Measurements from ENCODE around the gene FAM114A1.
A peak's percentile ranks its signal among the peaks of the same experiment; 100 is the strongest.
"Not testable (repeated sequence)": the region's sequence is repeated elsewhere in the genome, so short reads cannot be mapped to it uniquely, and the experiment has no call there.

FAM114A1 gene

DNA sequence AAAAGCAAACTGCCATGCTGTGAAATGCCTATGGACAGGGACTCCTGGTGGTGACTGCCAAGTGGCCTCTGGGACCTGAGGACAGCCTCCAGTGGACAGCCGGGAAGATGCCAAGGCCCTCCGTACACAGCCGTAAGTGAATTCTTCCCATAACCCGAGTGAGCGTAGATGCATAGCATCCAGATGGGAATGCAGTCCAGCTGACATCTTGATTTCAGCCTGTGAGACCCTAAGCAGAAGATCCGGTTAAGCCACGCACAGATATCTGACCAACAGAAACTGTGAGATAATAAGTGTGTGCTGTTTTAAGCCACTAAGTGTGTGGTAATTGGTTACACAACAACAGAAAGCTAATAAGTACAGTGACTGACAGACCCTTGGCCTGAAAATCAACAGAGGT, 108.7 kb downstream of the FAM114A1 start:
- no peaks in the 10 kb centered on the region for H3K9me3 Mint-ChIP-seq
- H3K27ac Mint-ChIP-seq, result no peak overlapping the region
- peaks cover 5% of the 10 kb centered on the region for H3K36me3 Mint-ChIP-seq (ENCODE audit: low read depth)
- H3K4me3 Mint-ChIP-seq, result no peak overlapping the region
- H3K4me1 Mint-ChIP-seq, result peaks cover 19% of the 10 kb centered on the region
- DNase-seq (no peak), ATAC-seq (no peak)
- no peaks in the 10 kb centered on the region for H3K27me3 Mint-ChIP-seq

DNA sequence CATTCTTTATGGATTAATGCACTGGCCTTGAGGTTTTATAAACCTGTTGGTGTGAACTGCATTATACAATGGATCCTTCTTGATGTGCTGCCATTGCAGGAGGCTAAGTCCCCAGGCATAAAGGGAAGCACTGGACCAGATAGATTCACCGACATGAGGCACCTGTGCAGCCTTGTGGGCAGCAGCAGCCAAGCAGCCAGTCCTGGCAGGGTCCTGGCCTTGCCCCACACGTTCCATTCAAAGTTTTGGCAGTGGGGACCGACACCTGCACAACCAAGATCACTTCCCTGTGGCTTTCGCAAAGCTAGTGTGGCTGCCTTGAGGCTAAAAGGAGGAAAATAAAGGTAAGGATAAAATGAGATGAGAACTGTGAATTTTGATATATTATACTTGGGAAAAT, 111.5 kb downstream of the FAM114A1 start:
- peaks cover 32% of the 10 kb centered on the region for H3K4me1 Mint-ChIP-seq
- H3K27ac Mint-ChIP-seq, result no peak overlapping the region
- ATAC-seq (no peak), DNase-seq (no peak)
- peaks cover 11% of the 10 kb centered on the region for H3K36me3 Mint-ChIP-seq (ENCODE audit: low read depth)
- H3K9me3 Mint-ChIP-seq, result no peaks in the 10 kb centered on the region
- no peak overlapping the region for H3K4me3 Mint-ChIP-seq
- no peaks in the 10 kb centered on the region for H3K27me3 Mint-ChIP-seq

DNA sequence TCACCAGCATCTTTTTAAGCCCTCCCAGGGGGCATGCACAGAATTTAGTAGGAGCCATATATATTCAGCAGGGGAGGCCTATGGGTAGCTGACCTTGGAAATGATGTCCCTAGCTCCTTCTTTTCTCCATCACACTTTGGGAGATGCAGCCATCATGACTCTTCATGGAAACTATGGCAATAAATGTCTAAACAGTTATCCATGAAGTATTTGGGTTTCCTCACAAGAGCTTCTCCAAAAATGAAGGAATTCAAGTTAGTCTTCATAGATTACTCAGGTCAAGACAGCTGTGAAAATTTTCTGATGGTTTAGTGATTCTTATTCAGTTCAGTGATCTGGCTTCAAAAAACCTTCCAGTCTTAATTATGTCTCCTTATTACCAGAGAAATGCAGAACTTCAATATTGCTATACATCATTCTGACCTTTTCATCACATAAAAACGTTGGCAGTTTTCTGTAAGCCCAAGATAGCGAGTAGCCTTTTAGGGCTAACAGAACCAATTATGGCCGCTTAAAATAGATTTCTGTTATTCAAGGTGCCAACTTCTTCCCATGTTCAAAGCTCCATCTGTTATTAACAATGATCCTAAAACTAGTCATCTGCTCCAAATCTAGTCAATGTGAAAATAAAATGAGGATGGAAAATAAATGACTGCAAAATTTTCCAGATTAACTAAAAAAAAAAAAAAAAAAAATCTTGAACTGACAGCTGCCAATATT, 112.1 kb downstream of the FAM114A1 start:
- Mint-ChIP-seq H3K4me3 (no peak overlapping the region), H3K27me3 (no peaks in the 10 kb centered on the region), H3K27ac (peak overlapping the region; percentile 35), H3K4me1 (peaks cover 35% of the 10 kb centered on the region), H3K36me3 (ENCODE audit: low read depth) (peaks cover 11% of the 10 kb centered on the region), H3K9me3 (no peaks in the 10 kb centered on the region)
- no peak for DNase-seq
- ATAC-seq, result no peak

DNA sequence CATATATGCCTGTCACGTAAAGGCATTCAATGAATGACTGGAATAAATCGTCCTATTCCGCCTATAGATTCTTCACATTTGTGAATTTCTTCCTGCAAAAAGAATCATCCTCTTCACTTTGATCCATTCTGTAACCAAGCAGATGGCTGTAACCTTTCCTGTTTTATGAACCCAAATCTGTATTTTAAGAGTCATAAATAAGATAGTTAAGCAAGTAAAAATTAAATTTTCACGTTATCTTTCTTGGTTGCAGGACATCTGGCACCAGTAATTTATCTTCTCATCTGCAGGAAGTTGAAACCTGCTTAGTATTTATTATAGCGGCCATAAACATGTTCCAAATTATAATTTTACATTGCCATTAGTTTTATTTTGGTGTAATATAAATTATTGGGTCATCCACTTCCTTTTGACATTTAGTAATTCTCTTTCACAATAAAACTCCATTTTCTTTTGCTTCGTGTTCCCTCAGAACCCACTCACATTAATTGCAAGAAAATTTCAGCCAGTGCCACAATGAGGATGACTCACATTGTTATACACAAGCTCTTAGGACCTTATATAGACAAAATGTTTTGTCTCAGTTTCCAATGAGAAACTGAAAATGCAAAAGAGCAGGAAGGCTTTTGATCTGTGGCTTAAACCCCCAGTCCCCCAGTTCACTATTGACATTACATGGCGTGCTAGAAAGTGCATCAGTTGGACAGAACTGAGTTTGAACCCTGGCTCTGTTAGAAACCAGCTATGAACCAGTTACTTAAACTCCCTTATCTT, 113.5 kb downstream of the FAM114A1 start:
- DNase-seq (peak; percentile 7), ATAC-seq (peak; percentile 92)
- Mint-ChIP-seq H3K4me3 (no peak overlapping the region), H3K4me1 (peaks cover 41% of the 10 kb centered on the region), H3K27me3 (no peaks in the 10 kb centered on the region), H3K27ac (peak overlapping the region; percentile 71), H3K9me3 (no peaks in the 10 kb centered on the region), H3K36me3 (ENCODE audit: low read depth) (peaks cover 14% of the 10 kb centered on the region)

DNA sequence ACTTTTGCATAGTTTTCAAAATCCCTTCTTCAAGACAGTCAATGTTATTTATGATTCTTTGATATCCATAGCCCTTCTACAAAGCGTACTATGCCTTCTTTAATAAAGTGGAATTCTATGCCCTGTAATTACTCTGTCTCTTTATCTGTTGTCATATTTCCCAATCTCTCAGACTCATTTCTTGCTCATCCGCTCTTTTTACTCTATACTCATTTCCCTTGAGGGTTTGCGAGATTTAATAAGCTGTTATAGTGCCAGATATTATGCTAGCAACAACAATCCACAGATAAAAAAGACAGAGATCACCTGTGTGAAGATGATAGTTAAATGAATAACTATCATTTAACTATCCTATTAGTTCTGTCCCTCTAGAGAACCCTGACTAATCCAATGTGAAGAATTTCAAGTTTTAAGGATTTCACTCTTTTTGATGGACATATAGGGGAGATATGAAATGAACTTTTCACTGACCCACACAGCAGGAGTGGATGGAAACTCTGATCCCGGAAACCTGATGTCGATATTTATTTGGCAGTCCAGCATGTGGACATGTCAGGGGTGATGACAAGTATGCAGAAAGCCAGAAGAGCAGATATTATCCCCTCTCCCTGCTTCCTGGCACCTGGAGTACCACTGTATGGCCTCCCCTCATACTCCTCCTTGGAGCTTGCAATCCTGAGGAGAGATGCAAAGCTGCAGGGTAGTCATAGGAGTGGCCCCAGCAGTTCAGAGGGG, 114.9 kb downstream of the FAM114A1 start:
- H3K27me3 Mint-ChIP-seq, result no peaks in the 10 kb centered on the region
- H3K27ac Mint-ChIP-seq, result peak overlapping the region; percentile 71
- peaks cover 14% of the 10 kb centered on the region for H3K36me3 Mint-ChIP-seq (ENCODE audit: low read depth)
- DNase-seq (no peak), ATAC-seq (no peak)
- H3K4me3 Mint-ChIP-seq, result no peak overlapping the region
- peaks cover 49% of the 10 kb centered on the region for H3K4me1 Mint-ChIP-seq
- H3K9me3 Mint-ChIP-seq, result no peaks in the 10 kb centered on the region

DNA sequence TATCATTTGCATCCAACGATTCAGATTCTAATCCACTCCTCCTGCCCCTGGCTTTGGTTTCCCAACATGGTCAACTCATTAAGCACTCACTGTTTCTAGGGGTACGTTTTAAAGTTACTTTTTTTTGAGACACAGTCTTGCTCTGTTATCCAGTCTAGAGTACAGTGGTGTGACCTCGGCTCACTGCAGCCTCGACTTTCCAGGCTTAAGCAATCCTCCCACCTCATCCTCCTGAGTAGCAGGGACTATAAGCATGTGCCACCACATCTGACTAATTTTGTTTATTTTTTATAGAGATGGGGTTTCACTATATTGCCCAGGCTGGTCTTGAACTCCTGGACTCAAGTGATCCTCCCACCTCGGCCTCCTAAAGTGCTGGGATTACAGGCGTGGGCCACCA, 115.7 kb downstream of the FAM114A1 start:
- no peak overlapping the region for H3K4me3 Mint-ChIP-seq
- DNase-seq, result no peak

DNA sequence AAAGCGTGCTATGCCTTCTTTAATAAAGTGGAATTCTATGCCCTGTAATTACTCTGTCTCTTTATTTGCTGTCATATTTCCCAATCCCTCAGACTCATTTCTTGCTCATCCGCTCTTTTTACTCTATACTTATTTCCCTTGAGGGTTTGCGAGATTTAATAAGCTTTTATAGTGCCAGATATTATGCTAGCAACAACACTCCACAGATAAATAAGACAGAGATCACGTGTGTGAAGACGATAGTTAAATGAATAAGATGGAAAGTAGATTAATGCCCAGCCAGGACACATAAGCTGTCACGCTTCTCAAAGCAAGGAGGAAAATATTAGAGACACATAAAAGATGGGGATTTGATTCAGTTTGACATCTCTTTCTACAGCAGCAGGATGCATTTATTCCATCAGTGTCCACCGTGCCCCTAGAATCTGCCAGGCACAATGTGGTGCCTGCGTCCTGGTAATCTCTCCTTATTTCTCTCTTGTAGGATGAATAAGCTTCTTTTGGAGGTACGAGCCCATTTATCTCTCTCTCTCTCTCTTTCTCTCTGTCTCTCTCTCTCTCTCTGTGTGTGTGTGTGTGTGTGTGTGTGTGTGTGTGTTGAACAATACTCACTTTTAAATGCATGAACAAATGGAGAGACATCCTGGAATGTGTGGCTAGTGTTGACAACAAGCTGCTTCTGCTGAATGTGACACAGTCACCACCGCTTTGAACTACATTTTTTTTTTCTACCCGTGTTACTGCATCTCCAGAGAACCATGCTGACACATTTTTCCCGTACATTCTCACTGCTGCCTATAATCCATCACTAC, 116.4 kb downstream of the FAM114A1 start:
- H3K27ac Mint-ChIP-seq, result peak overlapping the region; percentile 37
- H3K4me3 Mint-ChIP-seq, result no peak overlapping the region
- no peaks in the 10 kb centered on the region for H3K9me3 Mint-ChIP-seq
- H3K36me3 Mint-ChIP-seq (ENCODE audit: low read depth), result peaks cover 11% of the 10 kb centered on the region
- DNase-seq (no peak), ATAC-seq (no peak)
- H3K4me1 Mint-ChIP-seq, result peaks cover 49% of the 10 kb centered on the region
- no peaks in the 10 kb centered on the region for H3K27me3 Mint-ChIP-seq

More for the DNA sequence above, 115.7 kb downstream of the FAM114A1 start:
- ATAC-seq, result no peak
- Mint-ChIP-seq H3K27ac (no peak overlapping the region), H3K36me3 (ENCODE audit: low read depth) (peaks cover 14% of the 10 kb centered on the region), H3K9me3 (no peaks in the 10 kb centered on the region), H3K27me3 (no peaks in the 10 kb centered on the region), H3K4me1 (peaks cover 49% of the 10 kb centered on the region)

DNA sequence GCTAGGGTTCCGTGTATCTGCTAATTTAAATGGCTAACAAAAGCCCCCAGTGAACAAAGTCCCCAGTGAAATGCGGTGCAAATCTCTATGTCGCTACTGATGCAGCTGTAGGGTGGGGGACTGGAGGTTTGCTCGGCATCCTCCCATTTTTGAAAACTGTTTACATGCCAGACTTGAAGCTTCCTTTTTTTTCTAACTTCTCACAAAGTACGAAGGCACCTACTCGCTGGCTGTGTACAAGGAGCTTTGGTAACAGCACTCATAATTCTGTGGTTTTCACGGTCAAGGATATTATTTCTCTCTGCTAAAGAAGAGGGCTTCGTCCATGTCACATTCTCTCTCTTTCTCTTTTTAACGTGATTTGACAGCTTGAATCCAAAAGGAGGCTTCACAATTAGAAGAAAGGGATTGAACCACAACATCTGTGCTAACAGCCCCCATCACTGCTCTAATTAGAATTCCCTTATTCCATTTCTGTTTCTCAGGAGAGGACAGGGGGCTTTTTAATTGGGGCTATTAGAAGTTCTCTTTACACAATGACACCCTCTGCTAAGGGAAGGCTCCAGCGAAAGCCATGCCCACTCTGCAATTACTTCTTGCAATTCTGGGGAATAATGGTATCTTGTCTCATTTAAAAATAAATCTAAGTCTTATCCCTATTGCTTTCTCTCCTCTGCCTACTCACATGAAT, 117.9 kb downstream of the FAM114A1 start:
- H3K4me1 Mint-ChIP-seq, result peaks cover 38% of the 10 kb centered on the region
- ATAC-seq (no peak), DNase-seq (no peak)
- no peaks in the 10 kb centered on the region for H3K27me3 Mint-ChIP-seq
- H3K4me3 Mint-ChIP-seq, result no peak overlapping the region
- H3K9me3 Mint-ChIP-seq, result no peaks in the 10 kb centered on the region
- peak overlapping the region; percentile 60 for H3K27ac Mint-ChIP-seq
- H3K36me3 Mint-ChIP-seq (ENCODE audit: low read depth), result peaks cover 11% of the 10 kb centered on the region

DNA sequence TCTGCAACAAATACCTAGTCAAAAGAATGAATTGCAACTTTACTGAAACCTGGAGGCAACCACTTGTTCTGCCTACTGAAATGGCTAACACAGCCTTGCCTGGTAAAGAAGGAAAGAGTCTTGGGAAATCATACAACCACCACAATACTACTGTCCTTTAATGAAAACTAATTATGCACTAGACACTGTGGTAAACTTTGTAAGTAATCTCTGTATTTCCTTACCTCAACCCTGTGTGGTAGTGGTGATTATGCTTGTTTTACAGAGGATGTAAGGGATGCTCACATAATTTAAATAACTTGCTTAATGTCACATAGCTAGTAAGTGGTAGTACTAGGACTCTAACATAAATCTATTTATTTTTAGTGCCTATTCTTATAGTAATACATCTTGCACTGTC, 119.9 kb downstream of the FAM114A1 start:
- no peaks in the 10 kb centered on the region for H3K9me3 Mint-ChIP-seq
- H3K4me1 Mint-ChIP-seq, result peaks cover 20% of the 10 kb centered on the region
- H3K27me3 Mint-ChIP-seq, result no peaks in the 10 kb centered on the region
- peak; percentile 33 for ATAC-seq
- H3K36me3 Mint-ChIP-seq (ENCODE audit: low read depth), result peaks cover 8% of the 10 kb centered on the region
- DNase-seq, result no peak
- no peak overlapping the region for H3K4me3 Mint-ChIP-seq
- no peak overlapping the region for H3K27ac Mint-ChIP-seq

DNA sequence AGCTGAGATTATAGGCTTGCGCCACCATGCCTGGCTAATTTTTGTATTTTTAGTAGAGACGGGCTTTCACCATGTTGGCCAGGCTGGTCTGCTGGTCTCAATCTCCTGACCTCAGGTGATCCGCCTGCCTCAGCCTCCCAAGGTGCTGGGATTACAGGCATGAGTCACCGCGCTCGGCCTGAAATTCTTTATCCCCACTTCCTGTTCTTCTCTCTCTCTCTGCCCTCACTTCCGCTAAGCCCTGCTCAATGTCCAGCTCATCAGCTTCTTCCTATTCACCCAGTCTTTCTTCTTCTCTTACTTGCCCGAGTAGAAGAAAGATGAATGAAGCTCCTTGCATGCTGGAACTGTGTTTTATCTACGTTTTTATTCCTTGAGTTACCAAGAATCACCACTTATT, 120.7 kb downstream of the FAM114A1 start:
- not testable (repeated sequence) for H3K9me3 Mint-ChIP-seq; H3K27me3 Mint-ChIP-seq; H3K36me3 Mint-ChIP-seq (ENCODE audit: low read depth); H3K4me3 Mint-ChIP-seq; ATAC-seq; DNase-seq; H3K27ac Mint-ChIP-seq
- H3K4me1 Mint-ChIP-seq, result peaks cover 20% of the 10 kb centered on the region

DNA sequence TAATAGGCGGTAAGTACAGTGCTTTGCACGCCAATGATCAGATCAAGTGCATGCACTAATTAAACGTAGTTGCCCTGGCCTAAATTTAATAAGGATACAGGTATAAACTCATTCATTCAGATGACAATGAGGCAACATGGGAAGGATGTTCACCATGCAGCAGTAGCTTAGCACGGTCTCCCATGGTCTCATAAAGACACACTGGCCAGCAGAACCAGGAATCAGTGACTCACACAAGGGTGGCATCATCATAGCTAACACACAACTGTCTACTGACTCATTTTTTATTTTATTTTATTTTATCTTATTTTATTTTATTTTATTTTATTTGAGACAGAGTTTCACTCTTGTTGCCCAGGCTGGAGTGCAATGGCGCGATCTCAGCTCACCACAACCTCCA, 121.9 kb downstream of the FAM114A1 start:
- no peak for DNase-seq
- Mint-ChIP-seq H3K4me1 (peaks cover 14% of the 10 kb centered on the region), H3K27me3 (no peaks in the 10 kb centered on the region), H3K4me3 (no peak overlapping the region), H3K36me3 (ENCODE audit: low read depth) (peaks cover 10% of the 10 kb centered on the region), H3K9me3 (no peaks in the 10 kb centered on the region), H3K27ac (no peak overlapping the region)
- ATAC-seq, result no peak

DNA sequence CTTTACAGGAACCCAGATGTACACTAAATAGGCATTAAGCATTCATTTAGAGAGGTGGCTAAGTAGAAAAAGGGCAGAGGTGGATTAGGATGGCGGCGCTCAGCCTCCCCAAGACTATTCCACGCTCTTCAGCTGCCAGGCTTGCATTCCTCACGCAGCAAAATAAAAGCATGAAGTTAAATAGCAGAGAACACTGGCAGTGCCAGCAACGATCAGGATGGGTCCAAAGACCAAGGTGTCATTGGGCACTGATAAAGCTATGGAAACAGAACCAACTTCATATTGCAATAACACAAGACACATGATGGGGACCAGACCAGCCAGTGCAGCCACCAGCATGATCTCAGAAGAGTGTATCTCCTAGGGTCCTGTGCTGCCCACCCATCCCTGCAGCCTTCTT, 122.6 kb downstream of the FAM114A1 start:
- H3K9me3 Mint-ChIP-seq, result no peaks in the 10 kb centered on the region
- ATAC-seq (no peak), DNase-seq (no peak)
- no peak overlapping the region for H3K4me3 Mint-ChIP-seq
- H3K36me3 Mint-ChIP-seq (ENCODE audit: low read depth), result peaks cover 13% of the 10 kb centered on the region
- H3K4me1 Mint-ChIP-seq, result peaks cover 12% of the 10 kb centered on the region
- H3K27ac Mint-ChIP-seq, result no peak overlapping the region
- no peaks in the 10 kb centered on the region for H3K27me3 Mint-ChIP-seq

DNA sequence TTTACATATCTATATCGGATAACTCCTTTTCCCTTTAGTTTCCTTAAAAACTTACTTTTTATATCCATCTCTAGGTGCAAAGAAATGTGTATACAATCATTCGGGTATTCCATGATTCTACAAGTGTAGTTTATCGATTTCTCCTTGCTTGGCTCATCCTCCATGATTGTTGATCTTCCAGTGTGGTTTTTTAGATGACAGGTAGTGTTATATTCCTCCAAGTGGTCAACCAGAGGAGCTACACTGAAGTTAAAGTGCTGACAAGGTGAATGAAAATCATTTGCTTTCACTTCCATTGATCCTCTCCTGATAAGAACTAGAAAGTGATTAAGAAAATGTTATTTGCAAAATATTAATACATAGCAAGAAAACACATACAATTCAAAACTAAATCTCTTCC, 126.1 kb downstream of the FAM114A1 start:
- H3K4me1 Mint-ChIP-seq, result no peaks in the 10 kb centered on the region
- H3K27me3 Mint-ChIP-seq, result no peaks in the 10 kb centered on the region
- no peak for DNase-seq
- H3K9me3 Mint-ChIP-seq, result no peaks in the 10 kb centered on the region
- H3K36me3 Mint-ChIP-seq (ENCODE audit: low read depth), result peaks cover 19% of the 10 kb centered on the region
- ATAC-seq, result no peak
- H3K27ac Mint-ChIP-seq, result no peak overlapping the region
- H3K4me3 Mint-ChIP-seq, result no peak overlapping the region

DNA sequence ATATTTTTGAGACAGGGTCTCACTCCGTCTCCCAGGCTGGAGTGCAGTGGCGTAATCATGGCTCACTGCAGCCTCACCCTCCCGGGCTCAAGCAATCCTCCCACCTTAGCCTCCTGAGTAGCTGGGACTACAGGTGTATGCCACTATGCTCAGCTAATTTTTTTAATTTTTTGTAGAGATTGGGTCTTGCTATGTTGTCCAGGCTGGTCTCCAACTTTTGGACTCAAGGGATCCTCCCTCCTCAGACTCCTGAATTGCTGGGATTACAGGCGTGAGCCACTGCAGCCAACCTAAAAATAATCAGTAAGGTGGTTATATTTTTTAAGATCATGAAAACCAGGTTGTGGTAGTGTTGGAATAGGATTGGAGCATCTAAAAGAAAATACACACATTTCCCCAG, 126.5 kb downstream of the FAM114A1 start:
- no peaks in the 10 kb centered on the region for H3K4me1 Mint-ChIP-seq
- peaks cover 20% of the 10 kb centered on the region for H3K36me3 Mint-ChIP-seq (ENCODE audit: low read depth)
- no peak overlapping the region for H3K4me3 Mint-ChIP-seq
- ATAC-seq (no peak), DNase-seq (no peak)
- H3K9me3 Mint-ChIP-seq, result no peaks in the 10 kb centered on the region
- H3K27ac Mint-ChIP-seq, result no peak overlapping the region
- no peaks in the 10 kb centered on the region for H3K27me3 Mint-ChIP-seq

Measured in activated naive CD8-positive, alpha-beta T cell treated with anti-CD3 and anti-CD28 coated beads, Interleukin-2, amount 50 U/mL, for 24 hours (primary cell).